ENCODE data around the gene TP53TG5. TPM values are rescaled to one million over a fixed set of nuclear protein-coding genes. Genes with fewer than 3 reads are reported as not detected.

TP53TG5 gene
- total RNA-seq, 2 experiments from 2014 or later, result not detected

- Histone ChIP-seq H3K9me2 (ENCODE audit: insufficient read depth, low read length) (no peaks in the 10 kb centered on the region), H3K27ac (ENCODE audit: low read depth, low read length, poor library complexity, severe bottlenecking) (no peak overlapping the region), H3K4me1 (ENCODE audit: insufficient read depth, low read length, poor library complexity, severe bottlenecking) (peaks cover 26% of the 10 kb centered on the region), H3K4me2 (ENCODE audit: low read length) (no peak overlapping the region), H2AFZ (ENCODE audit: low read length) (no peak overlapping the region), H3K36me3 (ENCODE audit: insufficient read depth, low read length) (no peaks in the 10 kb centered on the region), H3K9me3 (ENCODE audit: low read length) (no peaks in the 10 kb centered on the region), H4K20me1 (ENCODE audit: insufficient read depth, low read length) (no peaks in the 10 kb centered on the region), H3K79me2 (ENCODE audit: insufficient read depth, low read depth, low read length) (no peaks in the 10 kb centered on the region), H3K4me3 (ENCODE audit: low read depth, low read length, poor library complexity, severe bottlenecking) (no peak overlapping the region)
- CTCF ChIA-PET (ENCODE audit: unreplicated experiment), result no interaction called here
- no TSS peak for BruUV-seq (replicated peaks)
- no peak for DNase-seq (ENCODE audit: low spot score)
- TF ChIP-seq CTCF (conservative IDR thresholded peaks at IDR 0.05; ENCODE audit: low read length) (no peak), EZH2phosphoT487 (IDR thresholded peaks at IDR 0.05; ENCODE audit: borderline replicate concordance, low read depth, low read length) (no peak)
- POLR2A ChIA-PET, result interaction anchor here (0.6 kb wide), 2 partner anchors 12 to 34 kb away, joined by 3 read pairs; no protein-coding TSS in a partner anchor
- intact Hi-C loops (cut with micrococcal nuclease; ENCODE audit: unreplicated experiment), result no loop called here
Observed at GRCh38 chr20:45338121-45339030, 39.7 kb downstream of the TP53TG5 start.

- TF ChIP-seq CTCF (conservative IDR thresholded peaks at IDR 0.05; ENCODE audit: low read length), result no peak
- TF ChIP-seq EZH2phosphoT487 (IDR thresholded peaks at IDR 0.05; ENCODE audit: borderline replicate concordance, low read depth, low read length), result no peak
- no peaks in the 10 kb centered on the region for H4K20me1 ChIP-seq (ENCODE audit: insufficient read depth, low read length)
- H3K9me2 ChIP-seq (ENCODE audit: insufficient read depth, low read length), result no peaks in the 10 kb centered on the region
- CTCF ChIA-PET (ENCODE audit: unreplicated experiment), result interaction anchor here (0.5 kb wide), 1 partner anchor 121 kb away, joined by 4 read pairs; no protein-coding TSS in a partner anchor
- peaks cover 26% of the 10 kb centered on the region for H3K4me1 ChIP-seq (ENCODE audit: insufficient read depth, low read length, poor library complexity, severe bottlenecking)
- intact Hi-C loops (cut with micrococcal nuclease; ENCODE audit: unreplicated experiment), result no loop called here
- H3K79me2 ChIP-seq (ENCODE audit: insufficient read depth, low read depth, low read length), result no peaks in the 10 kb centered on the region
- H3K9me3 ChIP-seq (ENCODE audit: low read length), result no peaks in the 10 kb centered on the region
- DNase-seq (ENCODE audit: low spot score), result no peak
- POLR2A ChIA-PET, result interaction anchor here (0.5 kb wide), 1 partner anchor 12 kb away, joined by 6 read pairs; no protein-coding TSS in a partner anchor
- H3K4me3 ChIP-seq (ENCODE audit: low read depth, low read length, poor library complexity, severe bottlenecking), result no peak overlapping the region
- BruUV-seq (replicated peaks), result no TSS peak
- H3K36me3 ChIP-seq (ENCODE audit: insufficient read depth, low read length), result no peaks in the 10 kb centered on the region
- no peak overlapping the region for H3K27ac ChIP-seq (ENCODE audit: low read depth, low read length, poor library complexity, severe bottlenecking)
- no peak overlapping the region for H3K4me2 ChIP-seq (ENCODE audit: low read length)
- no peak overlapping the region for H2AFZ ChIP-seq (ENCODE audit: low read length)
Observed at GRCh38 chr20:45337367-45338120, 40.6 kb downstream of the TP53TG5 start.
